ENCODE measurements around the gene ARG2. TPM values are rescaled to one million over a fixed set of nuclear protein-coding genes. Genes with fewer than 3 reads are reported as not detected.

ARG2 gene
- polyA plus RNA-seq, 1 donor from 2014 or later: 1.8 TPM

DNA sequence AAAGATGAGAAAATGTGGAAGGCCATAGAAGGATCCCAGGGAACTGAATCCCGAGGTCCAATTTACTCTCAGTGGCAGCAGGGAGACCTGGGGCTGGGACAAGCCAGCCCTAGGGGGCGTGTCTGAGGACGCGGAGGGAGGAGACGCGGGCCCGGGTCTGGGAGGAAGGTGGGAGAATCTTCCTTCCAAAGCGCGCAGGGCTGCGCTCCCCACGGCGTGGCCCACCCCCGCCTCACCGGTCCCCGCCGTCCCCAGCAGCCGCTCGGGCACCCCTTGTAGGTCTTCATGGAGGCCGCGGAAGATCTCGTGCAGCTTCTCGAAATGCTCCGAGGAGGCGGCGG, 54.4 kb downstream of the ARG2 start:
- no peaks in the 10 kb centered on the region for H3K36me3 Mint-ChIP-seq
- H3K9me3 Mint-ChIP-seq: no peaks in the 10 kb centered on the region
- H3K27ac Mint-ChIP-seq: peak overlapping the region; percentile 66 to 94 (median 92)
- H3K4me3 Mint-ChIP-seq: peak overlapping the region; percentile 85 to 97 (median 92)
- H3K27me3 Mint-ChIP-seq: no peaks in the 10 kb centered on the region
- peaks cover 26 to 37% (median 32%) of the 10 kb centered on the region in 3 donors for H3K4me1 Mint-ChIP-seq

DNA sequence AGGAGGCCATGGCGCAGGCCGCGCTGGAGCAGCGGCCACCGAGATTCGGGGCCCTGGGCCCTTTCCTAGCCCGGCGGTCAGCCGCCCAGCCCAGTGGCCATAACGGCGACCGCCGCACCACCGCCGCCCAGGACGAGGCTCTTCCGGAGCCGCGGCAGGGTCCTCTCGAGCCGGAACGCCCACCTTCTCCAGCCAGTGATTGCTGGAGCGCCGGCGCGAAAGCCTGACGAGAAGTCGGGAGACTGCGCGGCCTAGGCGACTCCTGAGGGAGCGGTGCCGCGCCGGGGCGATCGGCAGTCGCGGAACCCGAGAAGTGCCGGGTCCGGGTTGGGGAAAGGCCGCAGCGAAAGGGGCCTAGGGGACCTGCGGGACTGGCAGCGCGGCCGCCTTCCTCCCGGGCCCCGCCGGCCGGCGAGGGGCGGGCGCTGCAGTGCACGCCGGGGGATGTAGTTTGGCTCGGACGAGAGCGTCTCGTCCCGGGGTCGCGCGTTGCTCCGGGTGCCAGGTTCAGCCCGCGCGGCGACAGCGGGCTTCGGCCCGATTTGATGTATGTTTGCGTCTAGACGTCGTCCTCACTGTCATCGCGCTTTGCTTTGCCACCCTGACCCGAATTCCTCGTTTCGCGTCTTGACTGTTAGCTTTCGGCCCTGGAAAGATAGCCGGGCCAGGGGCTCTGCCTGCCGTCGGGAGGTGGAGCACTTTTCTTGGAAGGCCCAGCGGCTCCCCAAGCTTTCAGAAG, 54.9 kb downstream of the ARG2 start, which contains the start of gene VTI1B:
Gene VTI1B (minus strand): TSS at position 153 of the 739 bp plus-strand sequence. CDS start 143 bp downstream, at position 10.
- Mint-ChIP-seq H3K4me3 (peak within 1 kb of the TSS; percentile 85 to 97 (median 92)), H3K4me1 (peaks cover 21 to 31% (median 29%) of the 10 kb centered on the region in 3 donors), H3K27ac (peak within 1 kb of the TSS; percentile 66 to 94 (median 92)), H3K27me3 (no peaks in the 10 kb centered on the region), H3K9me3 (no peaks in the 10 kb centered on the region), H3K36me3 (no peaks in the 10 kb centered on the region)

DNA sequence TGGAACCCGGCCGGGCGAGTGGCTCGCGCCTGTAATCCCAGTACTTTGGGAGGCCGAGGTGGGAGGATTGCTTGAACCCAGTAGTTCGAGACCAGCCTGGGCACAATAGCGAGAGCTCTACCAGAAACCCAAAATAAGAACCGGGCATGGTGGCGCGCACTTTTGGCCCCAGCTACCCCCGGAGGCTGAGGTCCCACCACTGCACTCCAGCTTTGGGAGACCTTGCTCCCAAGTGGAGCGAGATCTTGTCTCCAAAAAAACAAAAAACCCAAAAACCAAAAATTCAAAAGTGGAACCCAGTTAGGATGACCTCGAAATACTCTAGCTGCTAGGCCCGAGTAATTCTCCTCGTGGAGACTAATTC, 55.5 kb downstream of the ARG2 start:
- Mint-ChIP-seq H3K27me3 (no peaks in the 10 kb centered on the region), H3K9me3 (no peaks in the 10 kb centered on the region), H3K27ac (peak overlapping the region; percentile 66 to 94 (median 92)), H3K4me1 (peaks cover 21 to 28% (median 26%) of the 10 kb centered on the region in 3 donors), H3K4me3 (peak overlapping the region; percentile 85 to 96 (median 90)), H3K36me3 (no peaks in the 10 kb centered on the region)

DNA sequence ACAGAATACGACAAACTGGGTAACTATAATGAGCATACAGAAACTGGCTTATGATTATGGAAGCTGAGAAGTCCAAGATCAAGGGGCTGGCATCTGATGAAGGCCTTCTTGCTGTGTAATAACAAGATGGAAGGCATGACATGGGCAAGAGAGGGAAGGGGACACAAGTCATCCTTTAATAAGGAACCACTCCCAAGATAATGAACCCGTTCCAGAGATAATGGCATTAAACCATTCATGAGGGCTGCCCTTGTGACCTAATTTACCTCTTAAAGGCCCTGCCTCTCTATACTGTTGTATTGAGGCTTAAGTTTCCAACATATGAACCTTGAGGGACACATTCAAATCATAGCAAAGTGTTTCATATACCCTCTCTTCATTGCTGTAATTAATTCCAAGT, 59.3 kb downstream of the ARG2 start:
- Mint-ChIP-seq H3K9me3 (no peaks in the 10 kb centered on the region), H3K4me1 (peaks cover 5 to 21% (median 17%) of the 10 kb centered on the region in 3 donors), H3K27me3 (no peaks in the 10 kb centered on the region), H3K27ac (no peak overlapping the region), H3K36me3 (peaks cover 1% of the 10 kb centered on the region), H3K4me3 (no peak overlapping the region)

DNA sequence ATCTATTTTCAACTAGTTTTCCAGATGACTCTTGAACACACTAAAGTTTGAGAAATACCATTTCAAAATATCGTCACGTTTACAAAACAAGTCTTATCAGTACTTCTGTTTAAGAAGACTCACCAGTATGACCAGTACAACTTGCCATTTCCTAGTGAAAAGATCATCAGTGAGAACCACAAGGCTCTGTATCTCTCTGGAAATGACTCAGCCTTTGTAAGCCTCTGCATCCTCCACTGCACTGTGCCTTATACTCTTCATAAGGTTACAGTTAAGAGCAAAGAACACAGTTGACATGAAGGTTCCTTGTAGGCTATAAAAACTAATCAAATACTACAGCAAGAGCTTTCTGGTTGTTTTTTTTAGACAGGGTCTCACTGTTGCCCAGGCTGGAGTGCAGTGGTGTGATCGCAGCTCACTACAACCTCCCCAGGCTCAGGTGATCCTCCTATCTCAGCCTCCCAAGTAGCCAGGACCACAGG, 60.4 kb downstream of the ARG2 start:
- H3K4me3 Mint-ChIP-seq: no peak overlapping the region
- H3K9me3 Mint-ChIP-seq: no peaks in the 10 kb centered on the region
- H3K27ac Mint-ChIP-seq: no peak overlapping the region
- peaks cover 1% of the 10 kb centered on the region for H3K36me3 Mint-ChIP-seq
- H3K27me3 Mint-ChIP-seq: no peaks in the 10 kb centered on the region
- peaks cover 5 to 22% (median 18%) of the 10 kb centered on the region in 3 donors for H3K4me1 Mint-ChIP-seq

DNA sequence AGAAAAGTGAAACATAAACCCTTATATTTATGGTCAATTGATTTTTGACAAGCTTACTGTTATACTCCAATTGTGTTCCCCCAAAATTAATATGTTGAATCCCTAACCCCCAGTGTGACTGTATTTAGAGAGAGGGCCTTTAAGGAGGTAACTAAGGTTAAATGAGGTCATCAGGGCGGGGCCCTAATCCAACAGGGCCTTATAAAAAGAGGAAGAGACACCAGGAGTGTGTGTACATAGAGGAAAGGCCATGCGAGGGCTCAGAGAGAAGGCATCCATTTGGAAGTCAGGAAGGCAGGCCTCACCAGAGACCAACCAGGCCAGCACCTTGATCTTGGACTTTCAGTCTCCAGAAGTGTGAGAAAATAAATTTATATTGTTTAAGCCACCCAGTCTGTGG, 61.2 kb downstream of the ARG2 start:
- Mint-ChIP-seq H3K4me1 (peaks cover 5 to 22% (median 18%) of the 10 kb centered on the region in 3 donors), H3K9me3 (no peaks in the 10 kb centered on the region), H3K27ac (peak overlapping the region in 1 of 3 donors; percentile 20), H3K36me3 (peaks cover 1% of the 10 kb centered on the region), H3K27me3 (no peaks in the 10 kb centered on the region), H3K4me3 (no peak overlapping the region)

DNA sequence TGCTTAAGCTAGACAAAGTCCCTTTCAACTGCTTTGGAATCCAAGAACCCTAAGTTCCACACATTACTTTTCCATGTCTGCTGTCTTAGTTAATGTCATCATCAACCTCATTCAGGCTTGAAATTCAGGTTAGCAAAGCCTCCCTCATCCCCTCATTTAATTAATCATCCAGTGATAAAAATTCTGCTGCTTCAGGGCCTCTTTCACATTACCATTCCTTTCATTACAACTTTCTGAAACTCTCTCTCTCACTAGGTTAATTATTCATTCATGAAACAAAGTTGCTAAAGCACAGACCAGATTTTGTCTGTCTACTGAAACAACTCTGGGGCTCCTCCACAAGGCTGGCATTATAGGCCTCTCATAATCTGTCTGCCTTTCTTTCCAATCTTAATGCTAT, 64.1 kb downstream of the ARG2 start:
- H3K27ac Mint-ChIP-seq: peak overlapping the region in 1 of 3 donors; percentile 67

DNA sequence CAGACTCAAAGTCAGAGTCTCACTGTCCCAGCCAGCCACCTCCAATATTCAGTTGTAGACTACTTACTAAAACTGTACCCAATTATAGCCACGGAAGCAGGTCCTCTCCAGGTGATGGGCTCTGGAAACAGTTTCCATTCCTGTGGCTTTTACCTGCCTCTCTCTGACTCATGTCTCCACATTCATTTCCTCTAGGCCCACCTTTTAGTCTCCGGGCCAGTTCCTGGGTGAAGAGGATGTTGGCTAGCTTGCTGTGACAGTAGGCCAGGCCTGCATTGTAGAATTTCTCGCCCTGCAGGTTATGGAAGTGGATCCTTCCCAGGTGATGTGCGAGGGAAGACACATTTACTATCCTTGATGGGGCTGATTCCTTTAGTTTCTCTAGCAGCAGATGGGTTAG, 70.3 kb downstream of the ARG2 start:
- Mint-ChIP-seq H3K9me3 (no peaks in the 10 kb centered on the region), H3K4me3 (no peak overlapping the region), H3K27me3 (no peaks in the 10 kb centered on the region), H3K36me3 (no peaks in the 10 kb centered on the region), H3K27ac (no peak overlapping the region), H3K4me1 (peaks cover 6 to 10% (median 7%) of the 10 kb centered on the region in 3 donors)

More for the DNA sequence above, 64.1 kb downstream of the ARG2 start:
- no peaks in the 10 kb centered on the region for H3K9me3 Mint-ChIP-seq
- H3K27me3 Mint-ChIP-seq: no peaks in the 10 kb centered on the region
- H3K4me1 Mint-ChIP-seq: peaks cover 6 to 16% (median 10%) of the 10 kb centered on the region in 3 donors
- peaks cover 1% of the 10 kb centered on the region for H3K36me3 Mint-ChIP-seq
- no peak overlapping the region for H3K4me3 Mint-ChIP-seq

DNA sequence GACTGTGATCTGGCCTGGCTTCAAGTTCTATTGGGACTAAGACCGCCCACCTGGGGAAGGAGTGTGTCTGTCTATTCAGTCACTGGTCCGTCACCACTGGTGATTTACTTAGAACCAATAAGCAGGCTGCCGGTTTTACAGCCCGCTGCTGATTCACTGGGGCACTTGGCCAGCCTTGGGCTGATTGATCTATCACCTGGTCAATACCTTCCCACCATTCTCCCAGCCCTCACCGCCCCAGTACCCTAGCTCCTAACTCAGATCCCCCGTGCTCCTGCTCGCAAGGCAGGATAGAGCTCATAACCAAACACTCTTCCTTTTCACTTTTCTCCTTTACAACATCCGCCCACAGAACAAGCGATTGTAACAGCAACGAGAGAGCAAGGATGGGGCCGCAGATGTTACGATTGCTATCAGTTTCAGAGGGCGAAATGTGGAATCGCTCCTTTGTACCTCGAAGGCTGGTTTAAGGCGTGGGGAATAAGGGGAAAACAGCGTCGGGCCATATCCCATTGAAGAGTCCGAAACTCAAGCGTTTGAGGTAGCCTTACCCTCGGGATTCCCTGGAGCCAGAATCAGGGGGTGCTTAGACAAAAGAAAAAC, 75.2 kb downstream of the ARG2 start:
- H3K4me1 Mint-ChIP-seq: peaks cover 10 to 16% (median 12%) of the 10 kb centered on the region in 3 donors
- H3K27me3 Mint-ChIP-seq: no peaks in the 10 kb centered on the region
- H3K9me3 Mint-ChIP-seq: no peaks in the 10 kb centered on the region
- H3K27ac Mint-ChIP-seq: peak overlapping the region; percentile 41 to 90 (median 86)
- peak overlapping the region; percentile 83 to 98 (median 96) for H3K4me3 Mint-ChIP-seq
- no peaks in the 10 kb centered on the region for H3K36me3 Mint-ChIP-seq

DNA sequence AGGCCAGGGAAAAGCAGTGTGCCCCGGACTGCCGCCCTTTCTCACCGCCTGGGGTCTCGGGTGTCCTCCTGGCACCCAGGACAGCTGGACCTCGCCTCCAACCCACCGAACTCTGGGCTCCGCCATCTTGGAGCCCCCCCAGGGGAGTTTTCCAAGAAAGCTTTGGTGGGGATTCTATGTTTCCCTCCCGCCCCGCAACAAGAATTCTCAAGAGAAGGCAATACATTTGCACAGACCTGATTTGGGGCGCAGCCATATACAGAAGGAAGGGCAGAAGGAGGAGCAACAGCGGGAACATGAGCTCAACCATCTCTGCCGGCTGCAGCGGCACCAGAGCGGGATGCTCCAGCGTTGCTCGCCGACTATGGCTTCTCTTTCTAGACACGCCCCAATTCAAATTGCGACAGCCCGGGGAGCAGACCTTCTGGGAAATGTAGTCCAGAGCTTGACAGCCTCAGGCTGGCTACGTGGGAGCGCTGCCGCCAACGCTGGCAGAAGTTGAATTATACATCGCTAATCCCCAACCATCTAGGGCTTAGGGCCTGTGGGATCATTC, 75.8 kb downstream of the ARG2 start, which contains the start of gene RDH11:
Gene RDH11 (minus strand): TSS at position 371 of the 556 bp plus-strand sequence. CDS start 61 bp downstream, at position 310.
- H3K27me3 Mint-ChIP-seq: no peaks in the 10 kb centered on the region
- H3K9me3 Mint-ChIP-seq: no peaks in the 10 kb centered on the region
- peaks cover 10 to 16% (median 12%) of the 10 kb centered on the region in 3 donors for H3K4me1 Mint-ChIP-seq
- H3K27ac Mint-ChIP-seq: peak within 1 kb of the TSS; percentile 41 to 90 (median 86)
- H3K36me3 Mint-ChIP-seq: no peaks in the 10 kb centered on the region
- H3K4me3 Mint-ChIP-seq: peak within 1 kb of the TSS; percentile 83 to 98 (median 96)

DNA sequence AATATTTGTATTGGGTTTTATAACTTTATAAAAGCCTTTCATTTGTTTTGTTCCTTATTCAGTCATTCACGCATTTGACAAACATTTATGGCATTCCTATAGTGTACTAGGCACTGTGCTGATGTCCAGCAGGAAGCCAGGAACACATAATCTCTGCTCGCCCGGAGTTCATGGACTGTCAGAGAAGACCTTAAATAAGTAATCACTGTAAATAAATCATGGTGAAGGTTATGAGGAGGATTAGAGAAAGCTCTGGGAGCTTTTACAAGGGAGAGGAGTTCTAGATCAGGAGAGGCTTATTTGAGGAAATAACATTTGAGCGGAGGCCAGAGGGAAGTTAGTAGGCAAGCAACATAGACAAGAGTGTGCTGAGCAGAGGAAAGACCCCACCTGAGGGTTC, 77.3 kb downstream of the ARG2 start:
- H3K36me3 Mint-ChIP-seq: no peaks in the 10 kb centered on the region
- peak overlapping the region in 1 of 3 donors; percentile 77 for H3K27ac Mint-ChIP-seq
- peak overlapping the region in 1 of 4 donors; percentile 8 for H3K4me3 Mint-ChIP-seq
- no peaks in the 10 kb centered on the region for H3K27me3 Mint-ChIP-seq
- no peaks in the 10 kb centered on the region for H3K9me3 Mint-ChIP-seq
- H3K4me1 Mint-ChIP-seq: peaks cover 10 to 16% (median 12%) of the 10 kb centered on the region in 3 donors

DNA sequence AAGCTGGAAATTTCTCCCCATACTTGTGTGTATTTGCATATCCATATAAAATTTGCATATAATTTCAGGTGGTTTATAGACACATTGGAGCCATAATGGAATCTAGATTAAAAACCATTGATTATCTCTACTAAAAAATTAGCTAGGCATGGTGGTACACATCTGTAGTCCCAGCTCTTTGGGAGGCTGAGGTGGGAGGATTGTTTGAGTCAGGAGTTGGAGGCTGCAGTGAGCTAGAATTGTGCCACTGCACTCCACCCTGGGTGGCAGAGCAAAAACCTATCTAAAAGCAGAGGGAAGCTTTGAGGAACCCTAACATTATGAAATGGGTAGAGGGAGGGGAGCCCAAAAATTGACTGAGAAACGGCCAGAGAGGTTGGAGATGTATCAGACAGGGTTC, 78.5 kb downstream of the ARG2 start:
- Mint-ChIP-seq H3K9me3 (no peaks in the 10 kb centered on the region), H3K4me3 (no peak overlapping the region), H3K27me3 (no peaks in the 10 kb centered on the region), H3K4me1 (peaks cover 10 to 16% (median 12%) of the 10 kb centered on the region in 3 donors), H3K27ac (no peak overlapping the region), H3K36me3 (no peaks in the 10 kb centered on the region)
